Dermis blood vessel endothelial cell (primary cell): Measurements from ENCODE around the gene PI16. TPM values are rescaled to one million over a fixed set of nuclear protein-coding genes. Genes with fewer than 3 reads are reported as not detected.

ENCODE experiments used
- DNase-seq: peaks from one replicate; pipeline ENCODE4 v3.0.0; 2010
- total RNA-seq: library from RNA; depleted of rRNA; stranded (reverse); fragments of >200 nt; gene quantifications from 2 replicates; pipeline ENCODE4 v1.2.3, GENCODE V29; 2014

Gene PI16
- total RNA-seq, 1 donor from 2014 or later = not detected

- DNase-seq = no peak
These were observed 50.7 kb downstream of the PI16 start, which contains the start of gene FGD2 for GRCh38 chr6:37005061-37005810. FGD2 (plus strand) TSS chr6:37005655; CDS start chr6:37005818, 163 bp downstream.

DNA sequence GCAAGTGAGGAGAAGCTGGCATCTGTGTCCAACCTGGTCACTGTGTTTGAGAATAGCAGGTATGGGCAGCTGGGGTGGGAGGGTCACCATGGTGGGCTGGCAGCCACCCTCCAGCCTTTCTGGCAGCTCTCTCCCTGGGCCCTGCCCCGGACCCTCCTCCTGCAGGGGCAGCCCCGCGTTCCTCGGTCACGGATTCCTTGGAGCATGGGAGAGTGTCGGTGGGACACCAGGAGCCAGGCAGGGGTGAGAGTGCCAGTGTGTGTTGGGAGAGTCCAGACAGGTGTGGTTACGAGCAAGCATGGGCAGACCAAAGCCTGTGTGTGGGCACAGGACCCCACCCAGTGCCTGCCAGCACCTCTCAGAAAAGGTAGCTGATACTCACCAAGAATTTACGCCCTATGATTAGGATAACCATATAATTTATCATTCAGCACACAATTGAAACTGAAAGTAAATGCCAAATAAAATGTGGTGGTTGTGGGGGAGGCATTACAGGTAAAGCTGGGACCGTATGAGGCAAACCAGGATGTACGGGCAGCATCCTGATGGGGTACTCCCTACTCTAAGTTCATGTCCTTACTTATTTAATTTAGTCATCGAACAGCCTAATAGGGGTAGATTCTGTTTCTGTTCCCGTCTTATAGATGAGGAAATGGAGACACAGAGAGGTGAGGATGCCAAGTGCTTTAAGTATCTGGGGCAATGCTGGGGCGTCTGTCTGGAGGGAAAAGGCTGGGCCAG, 51.5 kb downstream of the PI16 start:
- DNase-seq = no peak

DNA sequence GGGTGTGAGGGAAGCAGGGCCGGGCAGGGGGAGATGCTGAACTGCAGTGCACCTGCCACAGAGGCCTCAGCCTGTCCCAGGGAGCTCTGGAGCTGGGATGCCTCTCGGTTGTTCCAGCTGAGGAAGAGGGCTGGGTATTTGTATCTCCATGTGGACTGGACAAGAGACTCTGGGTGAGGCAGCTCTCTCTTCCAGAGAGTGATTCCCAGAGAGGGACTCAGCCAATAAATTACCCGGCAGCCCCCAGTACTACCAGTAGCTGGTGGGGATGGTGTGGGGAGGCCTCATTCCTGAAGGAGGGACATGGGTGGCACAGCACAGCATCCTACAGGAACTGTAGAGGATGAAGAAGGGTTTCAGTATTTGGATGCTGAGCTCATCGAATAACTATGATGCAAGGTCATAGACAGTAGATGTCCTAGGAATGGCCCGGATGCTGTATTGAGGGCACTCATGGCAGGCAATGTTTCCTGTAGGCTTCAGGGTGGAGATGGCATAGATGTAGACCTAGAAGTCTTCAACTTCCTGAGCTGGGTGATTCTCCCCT, 52.3 kb downstream of the PI16 start:
- no peak for DNase-seq

- DNase-seq = no peak
These were observed 53.0 kb downstream of the PI16 start for GRCh38 chr6:37007340-37008043.

GRCh38 chr6:37008484-37009465, 54.2 kb downstream of the PI16 start:
- no peak for DNase-seq

GRCh38 chr6:37010402-37010892, 55.9 kb downstream of the PI16 start:
- DNase-seq = no peak

GRCh38 chr6:37011656-37012378, 57.3 kb downstream of the PI16 start:
- DNase-seq = no peak

GRCh38 chr6:37013516-37014491, 59.3 kb downstream of the PI16 start:
- DNase-seq = no peak

Other genes with a start within 250 kb of the PI16 start
- gene CPNE5, start 115.3 kb upstream of the PI16 start, total RNA-seq = 12.9 and 14.0 TPM in 2 replicates
- gene PPIL1, start 79.9 kb upstream of the PI16 start, total RNA-seq = 21.3 and 26.9 TPM in 2 replicates
- gene C6orf89, start 68.8 kb upstream of the PI16 start, total RNA-seq = 27.7 and 35.8 TPM in 2 replicates
- gene MTCH1, start 31.5 kb downstream of the PI16 start, total RNA-seq = 290 and 303 TPM in 2 replicates
- gene FGD2, start 50.9 kb downstream of the PI16 start, total RNA-seq = not detected in 2 replicates
- 1.3 and 2.6 TPM in 2 replicates for gene PIM1, start 215.4 kb downstream of the PI16 start, total RNA-seq